Erythroblast (primary cell): ENCODE results near the gene GPX4.

ENCODE experiments used
- GATA1 ChIP-seq: IDR thresholded peaks from 2 replicates; pipeline ENCODE4 v1.6.1; 2011; ENCODE audit warnings: low read depth, mild to moderate bottlenecking, control low read depth, low read length, moderate library complexity
- POLR2A ChIP-seq: IDR thresholded peaks from 2 replicates; pipeline ENCODE4 v1.6.1; 2011; ENCODE audit warnings: mild to moderate bottlenecking, low read length

DNA sequence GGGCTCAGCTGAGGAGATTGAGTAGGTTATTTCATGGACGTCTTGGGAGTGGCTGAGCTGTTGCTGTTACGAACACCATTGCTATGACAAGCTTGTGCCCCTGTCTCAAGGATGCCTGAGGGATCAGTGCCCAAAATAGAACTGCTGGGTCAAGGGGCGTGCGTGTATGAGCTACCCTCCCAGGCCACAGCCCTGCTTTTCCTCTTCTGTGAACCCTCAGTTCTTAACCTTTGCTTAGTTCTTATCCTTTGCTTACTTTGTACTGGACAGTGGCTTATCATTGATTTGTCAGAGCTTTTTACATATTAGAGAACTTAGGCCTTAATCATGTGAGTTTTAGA lies 27.8 kb upstream of the GPX4 start:
- TF ChIP-seq POLR2A (no peak), GATA1 (no peak)
